ENCODE data around the gene TCF7L2.
"Not testable (repeated sequence)": the region's sequence is repeated elsewhere in the genome, so short reads cannot be mapped to it uniquely, and the experiment has no call there.

TCF7L2 gene

GRCh38 chr10:113052076-113052830, 102.2 kb downstream of the TCF7L2 start:
- no peak for DNase-seq

GRCh38 chr10:113053091-113053490, 103.0 kb downstream of the TCF7L2 start:
- no peak for DNase-seq

- DNase-seq, result peak; percentile 51
Observed at GRCh38 chr10:113053881-113054280, 103.8 kb downstream of the TCF7L2 start.

- DNase-seq, result no peak
Observed at GRCh38 chr10:113055458-113055857, 105.4 kb downstream of the TCF7L2 start.

GRCh38 chr10:113056030-113056429, 106.0 kb downstream of the TCF7L2 start:
- DNase-seq, result no peak

- DNase-seq, result peak; percentile 97
Observed at GRCh38 chr10:113056441-113057021, 106.5 kb downstream of the TCF7L2 start.

GRCh38 chr10:113057948-113058522, 108.0 kb downstream of the TCF7L2 start:
- peak; percentile 48 for DNase-seq

GRCh38 chr10:113058523-113059370, 108.7 kb downstream of the TCF7L2 start:
- peak; percentile 86 for DNase-seq

- peak; percentile 89 for DNase-seq
Observed at GRCh38 chr10:113059371-113059780, 109.3 kb downstream of the TCF7L2 start.

- DNase-seq, result no peak
Observed at GRCh38 chr10:113060201-113061053, 110.4 kb downstream of the TCF7L2 start.

GRCh38 chr10:113061054-113061430, 111.0 kb downstream of the TCF7L2 start:
- no peak for DNase-seq

GRCh38 chr10:113061557-113061956, 111.5 kb downstream of the TCF7L2 start:
- DNase-seq, result no peak

GRCh38 chr10:113063043-113063967, 113.3 kb downstream of the TCF7L2 start:
- peak; percentile 51 for DNase-seq

GRCh38 chr10:113064039-113064438, 114.0 kb downstream of the TCF7L2 start:
- DNase-seq, result no peak

- not testable (repeated sequence) for DNase-seq
Observed at GRCh38 chr10:113066120-113066519, 116.1 kb downstream of the TCF7L2 start.

- no peak for DNase-seq
Observed at GRCh38 chr10:113066561-113067312, 116.7 kb downstream of the TCF7L2 start.

GRCh38 chr10:113067501-113067900, 117.5 kb downstream of the TCF7L2 start:
- DNase-seq, result no peak

- DNase-seq, result no peak
Observed at GRCh38 chr10:113068178-113068890, 118.3 kb downstream of the TCF7L2 start.

- DNase-seq, result no peak
Observed at GRCh38 chr10:113069595-113069994, 119.5 kb downstream of the TCF7L2 start.

- no peak for DNase-seq
Observed at GRCh38 chr10:113071446-113071845, 121.4 kb downstream of the TCF7L2 start.
